HG03025 (cell line): ENCODE data around the gene MAD1L1.

Experiments
- ATAC-seq: cut with Tn5 transposase; IDR thresholded peaks from one replicate; pipeline ENCODE4 v1.9.1; 2021; ENCODE audit warnings: mild to moderate bottlenecking, moderate library complexity; ENCODE audit not compliant: unreplicated experiment, low FRiP score

The MAD1L1 gene

GRCh38 chr7:2023877-2024566, 208.7 kb downstream of the MAD1L1 start:
- ATAC-seq = no peak

DNA sequence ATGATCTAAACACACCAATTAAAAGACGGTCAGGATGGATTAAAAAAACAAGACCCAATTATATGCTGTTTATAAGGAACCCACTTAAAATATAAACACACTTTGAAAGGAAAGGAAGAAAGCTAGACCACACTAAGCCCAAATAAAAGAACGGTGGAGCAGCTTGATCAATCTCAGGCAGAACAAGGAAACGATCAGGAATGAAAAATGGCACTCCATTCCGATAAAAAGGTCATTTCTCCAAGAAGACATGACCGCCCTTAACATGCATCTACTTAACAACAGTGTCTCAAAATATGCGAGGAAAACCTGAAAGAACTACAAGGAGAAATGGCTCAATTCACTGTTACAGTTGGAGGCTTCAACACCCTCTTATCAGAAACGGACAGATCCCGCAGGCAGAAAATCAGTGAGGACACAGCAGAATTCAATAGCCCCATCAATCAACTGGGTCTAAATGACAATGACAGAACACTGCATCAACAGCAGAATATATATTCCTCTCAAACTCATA, 210.0 kb downstream of the MAD1L1 start:
- no peak for ATAC-seq

DNA sequence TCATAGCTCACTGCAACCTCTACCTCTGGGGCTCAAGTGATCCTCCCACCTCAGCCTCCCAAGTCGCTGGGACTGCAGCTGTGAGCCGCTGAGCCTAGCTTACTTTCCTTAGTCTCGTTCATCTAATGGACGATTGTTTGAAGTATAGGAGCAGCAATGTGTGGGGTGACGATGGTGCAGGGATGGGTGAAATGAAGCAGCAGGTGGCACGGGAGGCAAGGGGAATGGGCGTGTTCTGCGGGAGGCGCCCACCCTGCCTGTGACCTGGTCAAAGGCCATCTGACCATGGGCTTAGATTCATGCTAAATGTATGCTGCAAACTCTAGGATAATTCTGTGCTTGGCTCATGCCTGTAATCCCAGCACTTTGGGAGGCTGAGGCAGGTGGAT, 210.7 kb downstream of the MAD1L1 start:
- ATAC-seq = no peak

- ATAC-seq = no peak
Measured at GRCh38 chr7:2019711-2020511, 212.8 kb downstream of the MAD1L1 start.

GRCh38 chr7:2019461-2019710, 213.4 kb downstream of the MAD1L1 start:
- no peak for ATAC-seq

DNA sequence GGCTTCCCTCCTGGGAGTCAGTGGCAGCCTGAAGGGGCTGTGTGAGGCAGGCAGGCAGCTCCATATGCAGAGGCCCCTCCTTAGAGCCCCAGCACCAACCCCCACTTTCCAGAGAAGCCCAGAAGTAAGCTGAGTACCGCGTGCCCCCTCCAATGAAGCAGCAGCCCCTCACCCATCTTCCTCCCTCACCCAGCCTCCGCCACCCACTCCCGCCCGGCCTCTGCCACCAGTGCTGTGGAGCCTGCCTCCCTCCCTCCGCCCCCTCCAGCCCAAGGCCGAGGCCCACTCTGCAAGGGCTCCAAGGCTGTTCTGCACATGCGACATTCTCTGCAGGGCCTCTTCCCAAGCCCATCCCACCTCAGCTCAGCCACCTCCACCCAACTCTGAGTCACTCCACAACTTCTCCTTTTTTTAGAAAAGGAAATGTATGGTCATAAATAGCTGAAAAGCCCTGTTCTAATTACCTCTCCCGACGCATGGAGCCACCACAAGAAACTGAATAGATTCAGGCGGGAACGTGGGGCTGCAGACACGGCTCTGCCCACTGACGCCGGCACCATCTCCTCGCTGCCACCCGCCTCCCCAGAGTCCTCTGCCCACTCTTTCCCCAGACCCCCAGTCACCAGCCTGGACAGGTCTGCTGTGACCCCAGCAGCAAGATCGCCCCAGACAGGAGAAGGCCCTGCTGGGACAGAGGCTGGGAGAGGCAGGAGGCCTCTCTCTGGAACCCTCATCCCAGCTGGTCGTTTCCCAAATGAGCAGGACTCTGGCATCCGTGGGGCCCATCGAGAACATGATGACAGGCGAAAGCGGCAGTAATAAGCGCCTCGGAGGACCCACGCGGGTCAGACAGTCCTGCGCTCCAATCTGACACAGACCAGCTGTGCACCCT, 213.9 kb downstream of the MAD1L1 start:
- no peak for ATAC-seq

DNA sequence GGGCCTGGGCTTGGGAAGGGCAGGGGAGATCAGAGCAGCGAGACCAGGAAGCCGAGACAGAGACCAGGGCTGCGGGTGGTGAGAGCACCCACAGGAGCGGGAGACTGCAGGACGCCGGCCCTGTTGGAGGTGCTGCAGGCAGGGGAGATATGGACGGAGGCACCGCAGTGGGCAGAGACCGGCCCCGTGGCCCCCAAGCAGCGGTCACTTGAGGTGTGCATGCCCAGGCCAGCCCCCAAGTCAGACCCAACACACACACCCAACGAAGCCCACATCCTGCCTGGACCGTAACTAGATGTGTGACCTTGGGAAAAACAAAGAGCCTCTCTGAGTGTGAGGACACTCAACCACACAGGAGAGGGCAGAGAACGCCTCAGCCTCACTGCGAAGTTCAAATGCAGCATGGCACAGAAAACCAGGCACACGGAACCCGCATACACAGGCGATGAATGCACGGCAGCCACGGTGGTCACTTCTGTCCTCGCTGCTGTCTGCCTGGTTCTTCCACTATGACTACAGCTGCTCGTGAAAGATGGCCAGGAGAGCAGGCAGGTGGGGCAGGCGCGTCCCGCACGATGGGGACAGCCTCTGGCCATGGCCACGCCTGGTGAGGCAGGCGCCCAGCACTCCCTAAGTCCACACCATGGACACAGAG, 214.7 kb downstream of the MAD1L1 start:
- ATAC-seq = no peak

DNA sequence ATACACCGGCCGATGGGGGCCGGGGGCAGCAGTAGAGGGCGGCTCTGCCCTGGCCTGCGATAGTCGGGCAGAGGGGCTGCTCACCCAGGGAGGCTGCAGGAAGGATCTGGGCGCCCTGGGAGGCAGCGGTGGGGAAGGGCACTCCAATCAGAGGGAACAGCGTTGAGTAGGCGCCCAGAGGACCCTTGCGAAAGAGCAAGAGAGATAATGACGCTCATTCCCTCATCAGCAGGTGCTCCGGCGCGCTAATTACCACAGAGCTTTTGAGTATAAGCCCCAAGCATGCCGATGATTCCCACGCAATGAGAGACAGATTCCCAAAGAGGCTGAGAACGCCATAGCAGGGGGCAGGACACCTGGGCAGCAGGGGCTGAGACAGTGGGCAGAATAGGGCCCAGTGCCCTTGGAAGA, 215.3 kb downstream of the MAD1L1 start:
- ATAC-seq = no peak

DNA sequence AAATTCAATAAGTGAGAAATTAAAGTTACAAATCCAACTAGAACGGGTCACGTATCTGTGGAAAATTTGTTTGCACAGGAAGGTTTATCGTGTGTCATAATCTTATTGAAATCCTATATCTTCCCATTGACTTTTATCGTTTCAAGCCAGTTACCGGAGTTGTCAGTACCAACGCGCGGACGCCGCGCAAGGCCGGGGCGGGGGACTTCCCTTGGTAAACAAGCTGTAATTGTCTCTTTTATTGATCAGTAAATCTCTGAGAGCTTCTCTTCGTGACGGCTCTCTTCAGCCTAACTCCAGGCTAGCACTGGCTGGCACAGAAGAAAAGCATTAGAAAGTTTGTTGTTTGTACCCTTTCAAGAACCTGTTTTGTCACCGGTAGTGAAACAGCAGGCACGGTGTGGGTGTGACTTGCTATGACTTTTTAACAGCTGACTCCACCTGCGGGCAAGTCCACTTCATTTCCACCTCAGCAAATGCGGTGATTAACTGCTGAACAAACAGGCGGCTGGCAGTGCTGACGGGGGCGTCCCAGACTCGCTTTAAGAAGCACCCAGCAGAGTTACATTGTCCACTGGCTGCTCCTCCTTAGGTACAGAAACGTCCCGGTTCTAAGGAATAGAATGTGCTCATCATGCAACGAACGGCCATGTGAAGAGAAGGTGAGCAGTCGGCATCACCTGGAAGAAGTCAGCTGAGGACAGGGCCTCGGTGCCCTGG, 215.8 kb downstream of the MAD1L1 start:
- ATAC-seq = no peak

GRCh38 chr7:2016021-2016631, 216.6 kb downstream of the MAD1L1 start:
- ATAC-seq = no peak

- no peak for ATAC-seq
Measured at GRCh38 chr7:2015251-2015871, 217.4 kb downstream of the MAD1L1 start.

- ATAC-seq = no peak
Measured at GRCh38 chr7:2014391-2015241, 218.1 kb downstream of the MAD1L1 start.

DNA sequence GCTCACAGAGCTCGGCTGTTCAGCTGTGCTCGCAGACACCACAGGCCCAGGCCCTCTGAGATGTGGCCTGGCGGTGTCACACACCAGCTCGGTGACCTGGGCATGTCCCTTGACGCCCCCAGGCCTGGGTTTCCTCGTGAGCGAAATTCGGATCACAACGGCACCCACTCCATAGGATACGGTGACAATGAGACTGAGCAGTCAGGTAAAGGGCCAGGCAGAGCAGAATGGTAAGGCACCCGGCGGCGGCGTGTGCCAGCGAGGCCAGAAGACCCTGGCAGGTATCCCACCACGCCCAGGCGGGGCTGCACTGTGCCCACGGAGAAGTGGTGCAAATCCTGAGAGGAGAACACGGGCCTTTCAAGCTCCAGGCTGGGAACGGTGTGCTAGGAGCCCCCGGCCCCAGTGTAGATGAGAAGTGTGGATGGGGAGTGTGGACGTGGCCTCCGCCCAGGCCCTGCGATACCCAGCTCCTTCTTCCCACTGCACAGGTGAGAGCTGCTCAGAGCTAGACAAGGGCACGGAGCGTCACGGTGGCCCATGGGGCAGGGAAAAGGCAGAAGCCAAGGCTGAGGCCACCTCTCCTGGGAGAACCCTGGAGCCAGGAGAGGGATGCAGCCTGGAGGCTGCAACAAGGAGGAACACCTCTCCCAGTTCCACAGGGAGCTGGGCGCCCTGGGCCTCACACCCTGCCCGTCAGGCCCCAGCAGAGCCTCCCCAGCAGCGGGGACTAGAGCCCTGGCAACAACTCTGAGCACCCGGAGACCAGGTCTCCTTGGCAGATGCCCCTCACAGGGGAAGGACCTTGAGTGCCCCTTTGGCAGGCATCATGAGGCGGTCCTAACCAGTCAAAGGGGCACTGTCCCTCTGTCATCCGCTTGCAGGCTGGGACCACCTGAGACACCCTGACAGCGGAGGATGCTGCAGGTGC, 219.1 kb downstream of the MAD1L1 start:
- ATAC-seq = no peak

DNA sequence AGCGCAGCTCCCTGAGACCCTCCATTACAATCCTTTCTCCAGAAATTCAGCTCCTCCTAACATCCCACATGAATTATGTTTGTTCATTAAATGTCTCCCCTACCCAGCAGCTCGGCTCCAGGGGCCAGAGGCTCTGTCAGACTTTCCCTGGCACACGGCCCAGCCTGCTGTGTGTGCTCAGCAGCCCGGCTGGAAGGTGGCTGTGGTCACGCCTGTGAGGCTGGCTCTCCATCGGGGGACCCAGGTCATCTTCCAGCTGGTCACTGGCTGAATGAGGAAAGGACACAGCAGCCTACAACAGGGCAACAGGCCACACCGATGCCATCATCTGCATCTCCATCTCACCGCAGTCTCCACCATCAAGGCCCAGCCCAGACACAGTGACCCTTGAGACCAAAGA, 219.8 kb downstream of the MAD1L1 start:
- no peak for ATAC-seq

- no peak for ATAC-seq
Measured at GRCh38 chr7:2012044-2012900, 220.5 kb downstream of the MAD1L1 start.
